ENCODE data around the gene IFITM1. TPM values are rescaled to one million over a fixed set of nuclear protein-coding genes. Genes with fewer than 3 reads are reported as not detected.

Gene IFITM1
- total and polyA plus RNA-seq, 2 of the 4 experiments (the other 2 are of a cell fraction) = 24.2 to 68.9 TPM

GRCh38 chr11:276219-276618, 37.6 kb upstream of the IFITM1 start:
- no peak for ATAC-seq (ENCODE audit: low read depth)
- Histone ChIP-seq H3K4me2 (ENCODE audit: low read depth, low read length) (no peak overlapping the region), H3K9me3 (ENCODE audit: control insufficient read depth, insufficient read depth, low read length) (peaks cover 6% of the 10 kb centered on the region), H2AFZ (replicated peaks; ENCODE audit: low read length, poor library complexity) (no peak overlapping the region), H4K20me1 (ENCODE audit: insufficient read depth, low read length) (no peaks in the 10 kb centered on the region), H3K18ac (ENCODE audit: low read depth, low read length) (no peak overlapping the region), H3K27me3 (ENCODE audit: control insufficient read depth, insufficient read depth, low read length) (peaks cover 71% of the 10 kb centered on the region), H4K5ac (ENCODE audit: low read depth, low read length) (no peak overlapping the region), H3K79me1 (ENCODE audit: low read depth in 1 of 2, low read length in 2 of 2) (no peaks in the 10 kb centered on the region), H2BK15ac (ENCODE audit: low read depth, low read length) (no peak overlapping the region), H3K9me1 (ENCODE audit: insufficient read depth, low read length) (no peaks in the 10 kb centered on the region), H3K23ac (ENCODE audit: low read depth, low read length) (no peak overlapping the region), H3K4ac (ENCODE audit: low read depth, low read length) (no peak overlapping the region), H2BK20ac (ENCODE audit: low read depth, low read length) (no peak overlapping the region), H2BK120ac (ENCODE audit: low read depth, low read length) (no peak overlapping the region), H3K4me1 (ENCODE audit: control insufficient read depth, insufficient read depth, low read length) (no peaks in the 10 kb centered on the region), H4K91ac (ENCODE audit: insufficient read depth, low read depth, low read length) (no peak overlapping the region), H3K4me3 (ENCODE audit: insufficient read depth, low read depth, low read length) (no peak overlapping the region), H3K36me3 (ENCODE audit: control insufficient read depth, insufficient read depth, low read length) (no peaks in the 10 kb centered on the region), H2AK9ac (replicated peaks; ENCODE audit: low read depth, low read length, poor library complexity) (no peak overlapping the region), H3K56ac (ENCODE audit: extremely low read depth, insufficient read depth, low read length) (no peak overlapping the region), H2BK5ac (ENCODE audit: low read depth, low read length, poor library complexity, severe bottlenecking) (no peak overlapping the region), H3K27ac (ENCODE audit: insufficient read depth, low read length) (no peak overlapping the region), H3K9ac (ENCODE audit: low read depth, low read length) (no peak overlapping the region), H3K14ac (replicated peaks; ENCODE audit: low read depth, low read length) (no peak overlapping the region), H4K8ac (ENCODE audit: low read depth in 2 of 2, low read length in 2 of 2) (no peak overlapping the region), H2AK5ac (ENCODE audit: low read depth, low read length) (no peak overlapping the region)
- ChIA-PET POLR2A (ENCODE audit: unreplicated experiment) (no interaction called here), CTCF (no interaction called here)
- in situ Hi-C loops (cut with MboI; ENCODE audit: low sequenced_read_pairs) = loop anchor here (5.0 kb wide), 1 partner anchor 34 kb away; no protein-coding TSS in a partner anchor
- no TSS peak for BruUV-seq (replicated peaks)
- DNase-seq = no peak
- dilution Hi-C loops (cut with HindIII; ENCODE audit: low sequenced_read_pairs, unreplicated experiment) = no loop called here
- intact Hi-C loops (cut with micrococcal nuclease) = no loop called here
- TF ChIP-seq POLR2A (IDR thresholded peaks at IDR 0.05; ENCODE audit: low read depth, low read length) = no peak
- TF ChIP-seq BHLHE40 (IDR thresholded peaks at IDR 0.05; ENCODE audit: low read depth, low read length) = no peak
- no peak for TF ChIP-seq RAD21 (IDR thresholded peaks at IDR 0.05; ENCODE audit: low read length)
- no peak for TF ChIP-seq CTCF (conservative IDR thresholded peaks at IDR 0.05; ENCODE audit: low read depth, low read length)
- no peak for TF ChIP-seq CEBPB (IDR thresholded peaks at IDR 0.05; ENCODE audit: low read depth, low read length)
- no peak for TF ChIP-seq RCOR1 (IDR thresholded peaks at IDR 0.05; ENCODE audit: insufficient replicate concordance, low read length)
- no peak for TF ChIP-seq NFE2L2 (IDR thresholded peaks at IDR 0.05; ENCODE audit: low read depth, low read length)
- TF ChIP-seq MAFK (IDR thresholded peaks at IDR 0.05; ENCODE audit: low read depth, low read length) = no peak
- TF ChIP-seq CHD1 (IDR thresholded peaks at IDR 0.05; ENCODE audit: low read depth, low read length) = no peak
- TF ChIP-seq, protein P1, sequence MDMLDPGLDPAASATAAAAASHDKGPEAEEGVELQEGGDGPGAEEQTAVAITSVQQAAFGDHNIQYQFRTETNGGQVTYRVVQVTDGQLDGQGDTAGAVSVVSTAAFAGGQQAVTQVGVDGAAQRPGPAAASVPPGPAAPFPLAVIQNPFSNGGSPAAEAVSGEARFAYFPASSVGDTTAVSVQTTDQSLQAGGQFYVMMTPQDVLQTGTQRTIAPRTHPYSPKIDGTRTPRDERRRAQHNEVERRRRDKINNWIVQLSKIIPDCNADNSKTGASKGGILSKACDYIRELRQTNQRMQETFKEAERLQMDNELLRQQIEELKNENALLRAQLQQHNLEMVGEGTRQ (IDR thresholded peaks at IDR 0.05; ENCODE audit: low read depth, low read length) = no peak
- TF ChIP-seq MXI1 (IDR thresholded peaks at IDR 0.05; ENCODE audit: borderline replicate concordance, low read depth, low read length) = no peak
- no peak for TF ChIP-seq RFX5 (IDR thresholded peaks at IDR 0.05; ENCODE audit: low read depth, low read length)
- TF ChIP-seq, protein P2, sequence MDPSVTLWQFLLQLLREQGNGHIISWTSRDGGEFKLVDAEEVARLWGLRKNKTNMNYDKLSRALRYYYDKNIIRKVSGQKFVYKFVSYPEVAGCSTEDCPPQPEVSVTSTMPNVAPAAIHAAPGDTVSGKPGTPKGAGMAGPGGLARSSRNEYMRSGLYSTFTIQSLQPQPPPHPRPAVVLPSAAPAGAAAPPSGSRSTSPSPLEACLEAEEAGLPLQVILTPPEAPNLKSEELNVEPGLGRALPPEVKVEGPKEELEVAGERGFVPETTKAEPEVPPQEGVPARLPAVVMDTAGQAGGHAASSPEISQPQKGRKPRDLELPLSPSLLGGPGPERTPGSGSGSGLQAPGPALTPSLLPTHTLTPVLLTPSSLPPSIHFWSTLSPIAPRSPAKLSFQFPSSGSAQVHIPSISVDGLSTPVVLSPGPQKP (IDR thresholded peaks at IDR 0.05; ENCODE audit: borderline replicate concordance, low read depth, low read length) = no peak
- no peak for TF ChIP-seq MAZ (IDR thresholded peaks at IDR 0.05; ENCODE audit: borderline replicate concordance, low read depth, low read length)
- TF ChIP-seq SMC3 (IDR thresholded peaks at IDR 0.05; ENCODE audit: low read depth, low read length) = no peak
- no peak for TF ChIP-seq FOS (IDR thresholded peaks at IDR 0.05; ENCODE audit: low read depth, low read length)

All from IMR-90 (cell line).